HCT116 (cell line): Measurements from ENCODE around the gene IGFALS. TPM values are rescaled to one million over a fixed set of nuclear protein-coding genes. Genes with fewer than 3 reads are reported as not detected.

Experiments used
- ATAC-seq: fragments of 200-7000 bp; cut with Tn5 transposase; 2 replicates; pipeline ENCODE4 v1.9.1; 2020; ENCODE audit warnings: mild to moderate bottlenecking, moderate library complexity
- BruUV-seq: library from RNA; stranded (reverse); fragments of 400-500 nt; replicated peaks from 2 replicates; lab custom pipeline; 2021; lab: Mats Ljungman, UMichigan
- CTCF ChIA-PET: fragments of 300-600 bp; sonication (Branson Sonifier 250); formaldehyde crosslinking; loops from one replicate; lab custom pipeline; 2021; ENCODE audit warnings: antibody characterized with exemption; lab: Charles Lee
- POLR2A ChIA-PET: fragments of 300-600, 350-600 bp; sonication (Branson Sonifier 250); formaldehyde crosslinking; loops from one replicate; lab custom pipeline; 2021; ENCODE audit warnings: antibody characterized with exemption; lab: Charles Lee
- RAD21 ChIA-PET, 2 experiments: fragments of 300-600 bp; sonication (Branson Sonifier 250); formaldehyde crosslinking; loops; one replicate each; lab custom pipeline; 2023; ENCODE audit warnings: low total read pairs in 2 of 2; ENCODE audit not compliant: uncharacterized antibody in 2 of 2, unreplicated experiment in 2 of 2, low non-redundant PET in 1 of 2; lab: Charles Lee
- DNase-seq: peaks from one replicate; pipeline ENCODE4 v3.0.0-alpha.2; 2010; ENCODE audit warnings: low read depth, low spot score
- H2AFZ ChIP-seq: fragments of 200-600 bp; shearing (Covaris generic), sonication (generic); 2 replicates; pipeline ENCODE4 v1.6.1; 2017; ENCODE audit warnings: low read depth, mixed run types, mixed read lengths, antibody characterized with exemption, low read length; ENCODE audit not compliant: poor library complexity, severe bottlenecking
- H3K27ac ChIP-seq: 2 replicates; pipeline ENCODE4 v1.5.1; 2012; ENCODE audit warnings: low read depth, low read length
- H3K27me3 ChIP-seq: fragments of 200-600 bp; sonication (generic); 2 replicates; pipeline ENCODE4 v1.6.1; 2016; ENCODE audit warnings: mixed run types, low read length, mixed read lengths; ENCODE audit not compliant: insufficient read depth
- H3K36me3 ChIP-seq, 2 experiments: fragments of 200-500 bp in 1 of 2; fragments of 200-600 bp in 1 of 2; sonication (Bioruptor generic) in 1 of 2; sonication (generic) in 1 of 2; 2 replicates each; pipeline versions ENCODE4 v1.5.1 to v1.6.1; 2014 to 2016; ENCODE audit warnings: low read length in 2 of 2, inconsistent platforms in 1 of 2, mixed read lengths in 1 of 2, mixed run types in 1 of 2; ENCODE audit not compliant: insufficient read depth in 2 of 2, control insufficient read depth in 1 of 2
- H3K4me1 ChIP-seq, 2 experiments: fragments of 200-600 bp in 1 of 2; sonication (generic) in 1 of 2; 2 replicates each; pipeline versions ENCODE4 v1.5.1 to v1.6.1; 2012 to 2017; ENCODE audit warnings: low read length in 2 of 2, inconsistent platforms in 1 of 2, mild to moderate bottlenecking in 1 of 2, mixed read lengths in 1 of 2, mixed run types in 1 of 2, moderate library complexity in 1 of 2; ENCODE audit not compliant: insufficient read depth in 2 of 2, control insufficient read depth in 1 of 2
- H3K4me2 ChIP-seq: fragments of 200-600 bp; sonication (generic); 2 replicates; pipeline ENCODE4 v1.6.1; 2017; ENCODE audit warnings: mixed run types, low read length, mixed read lengths
- H3K4me3 ChIP-seq, 2 experiments: fragments of 200-600 bp in 1 of 2; sonication (generic) in 1 of 2; replicated peaks in 1 of 2; 2 replicates each; pipeline ENCODE4 v1.5.1; 2011 to 2016; ENCODE audit warnings: low read length in 2 of 2, control low read depth in 1 of 2, low read depth in 1 of 2, mild to moderate bottlenecking in 1 of 2, mixed read lengths in 1 of 2, mixed run types in 1 of 2
- H3K79me2 ChIP-seq: fragments of 200-600 bp; sonication (generic); 2 replicates; pipeline ENCODE4 v1.6.1; 2017; ENCODE audit warnings: mild to moderate bottlenecking, mixed run types, low read length, moderate library complexity, mixed read lengths; ENCODE audit not compliant: insufficient read depth
- H3K9ac ChIP-seq: fragments of 200-600 bp; sonication (generic); 2 replicates; pipeline ENCODE4 v1.6.1; 2016; ENCODE audit warnings: low read length, mixed read lengths
- H3K9me2 ChIP-seq: fragments of 200-600 bp; sonication (generic), shearing (Covaris generic); 2 replicates; pipeline ENCODE4 v1.6.1; 2017; ENCODE audit warnings: mixed run types, mild to moderate bottlenecking, moderate library complexity; ENCODE audit not compliant: insufficient read depth
- H3K9me3 ChIP-seq, 2 experiments: fragments of 200-500 bp in 1 of 2; fragments of 200-600 bp in 1 of 2; sonication (Bioruptor generic) in 1 of 2; sonication (generic) in 1 of 2; 2 replicates each; pipeline ENCODE4 v1.6.1; 2014 to 2017; ENCODE audit warnings: low read length in 2 of 2, mixed read lengths in 2 of 2, inconsistent platforms in 1 of 2, low read depth in 1 of 2, mild to moderate bottlenecking in 1 of 2, mixed run types in 1 of 2, moderate library complexity in 1 of 2; ENCODE audit not compliant: control insufficient read depth in 1 of 2, insufficient read depth in 1 of 2
- H4K20me1 ChIP-seq: fragments of 200-600 bp; sonication (generic), shearing (Covaris generic); 2 replicates; pipeline ENCODE4 v1.6.1; 2017; ENCODE audit warnings: mixed run types, mild to moderate bottlenecking, moderate library complexity; ENCODE audit not compliant: insufficient read depth
- CBX3 ChIP-seq: IDR thresholded peaks from 2 replicates; pipeline ENCODE4 v1.6.1; 2012; ENCODE audit warnings: low read depth
- ELF1 ChIP-seq: IDR thresholded peaks from 2 replicates; pipeline ENCODE4 v1.6.1; 2012; ENCODE audit warnings: low read depth, borderline replicate concordance
- EZH2 ChIP-seq: fragments of 200-600 bp; sonication (generic); IDR thresholded peaks from 2 replicates; pipeline ENCODE4 v1.6.1; 2017; ENCODE audit warnings: antibody characterized with exemption, mixed run types
- EZH2phosphoT487 ChIP-seq: fragments of 200-600 bp; IDR thresholded peaks from 2 replicates; pipeline ENCODE4 v1.6.1; 2018; ENCODE audit warnings: antibody characterized with exemption, borderline replicate concordance
- JUND ChIP-seq: IDR thresholded peaks from 2 replicates; pipeline ENCODE4 v1.6.1; 2012
- RAD21 ChIP-seq: IDR thresholded peaks from 2 replicates; pipeline ENCODE4 v1.6.1; 2012; ENCODE audit warnings: low read depth, mild to moderate bottlenecking
- SIN3A ChIP-seq: IDR thresholded peaks from 2 replicates; pipeline ENCODE4 v1.6.1; 2012; ENCODE audit warnings: low read depth
- YY1 ChIP-seq: IDR thresholded peaks from 2 replicates; pipeline ENCODE4 v1.6.1; 2011; ENCODE audit warnings: low read length, low read depth, moderate library complexity, mild to moderate bottlenecking; ENCODE audit not compliant: insufficient replicate concordance; ENCODE audit errors: extremely low read depth
- intact Hi-C: fragments of 100-400 bp; cut with micrococcal nuclease; formaldehyde crosslinking; loops from 2 replicates; pipeline ENCODE4 v1.10.0; 2022
- total RNA-seq: library from RNA; stranded (reverse); gene quantifications from one replicate; pipeline ENCODE4 v1.2.1, GENCODE V29; 2021; ENCODE audit not compliant: unreplicated experiment

IGFALS gene
- total RNA-seq, 1 experiment from 2014 or later = 0.10 TPM

DNA sequence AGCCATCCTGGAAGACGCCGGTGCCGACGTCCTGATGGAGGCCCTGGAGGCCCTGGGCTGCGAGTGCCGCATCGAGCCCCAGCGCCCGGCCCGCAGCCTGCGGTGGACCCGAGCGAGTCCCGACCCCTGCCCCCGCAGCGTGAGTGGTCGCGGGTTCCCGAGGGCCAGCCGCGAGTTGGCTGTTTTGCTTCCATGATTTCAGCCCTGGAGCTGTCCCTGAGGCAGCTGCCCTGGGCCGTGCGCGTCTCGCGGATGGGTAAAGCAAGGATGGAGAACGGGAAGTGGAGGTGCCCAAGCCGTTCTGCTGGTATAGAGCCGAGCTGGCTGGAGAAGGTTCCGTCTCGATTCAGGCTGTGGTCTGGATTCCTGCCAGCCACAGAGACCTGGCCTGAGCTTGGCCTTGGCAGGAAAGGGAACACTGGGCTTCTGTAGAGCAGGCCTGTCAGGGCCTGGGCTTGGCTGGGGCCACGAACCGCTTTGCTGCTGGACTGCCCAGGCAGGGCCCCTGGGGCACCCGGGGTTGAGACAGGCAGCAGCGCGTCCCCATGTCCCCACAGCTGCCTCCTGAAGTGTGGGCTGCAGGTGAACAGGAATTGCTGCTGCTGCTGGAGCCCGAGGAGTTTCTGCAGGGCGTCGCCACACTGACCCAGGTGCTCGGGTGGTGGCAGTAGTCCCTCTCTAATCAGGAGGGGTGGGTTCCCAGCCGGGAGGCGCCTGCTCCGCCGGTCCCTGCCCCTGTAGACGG, 19.6 kb downstream of the IGFALS start:
- Histone ChIP-seq H3K4me1 (peaks cover 14 to 29% of the 10 kb centered on the region in 2 experiments), H2AFZ (no peak overlapping the region)
- TF ChIP-seq SIN3A (no peak), CBX3 (no peak), JUND (no peak), EZH2phosphoT487 (no peak), ELF1 (no peak), YY1 (no peak), RAD21 (no peak), EZH2 (no peak)
- TF ChIP-seq, all 23 proteins: peak for 0
- Histone ChIP-seq H3K79me2 (peaks cover 52% of the 10 kb centered on the region), H3K4me2 (peak overlapping the region; percentile 100), H3K27ac (peak overlapping the region; percentile 95), H3K9me2 (no peaks in the 10 kb centered on the region), H3K27me3 (no peaks in the 10 kb centered on the region), H3K9ac (peak overlapping the region; percentile 93), H4K20me1 (peaks cover 5% of the 10 kb centered on the region; the same call in 1 of the 2 replicates), H3K9me3 (no peaks in the 10 kb centered on the region), H3K4me3 (peak overlapping the region; percentile 88 to 97), H3K36me3 (peaks cover 0 to 8% of the 10 kb centered on the region in 2 experiments; a peak in 3 of 4 replicates)
- ChIA-PET CTCF (interaction anchor here (1.3 to 1.7 kb wide), 2 partner anchors 9 to 68 kb away, joined by 3 to 9 read pairs; partner anchors contain the start of genes MAPK8IP3, NUBP2 and SPSB3), POLR2A (no interaction called here), RAD21 (no interaction called here)
- TSS peak; percentile 20 for BruUV-seq
- intact Hi-C loops = loop anchor here (1.0 kb wide), 1 partner anchor 8 kb away; the partner anchor contains the start of genes NUBP2 and SPSB3
- no peak for DNase-seq
- ATAC-seq = no peak
